ENCODE results near the gene MAP7D2. TPM values are rescaled to one million over a fixed set of nuclear protein-coding genes. Genes with fewer than 3 reads are reported as not detected.

MAP7D2 gene
- total RNA-seq, 1 experiment from 2014 or later, result 0.19 TPM

- ChIA-PET CTCF (no interaction called here), POLR2A (no interaction called here)
- Mint-ChIP-seq H3K27ac (ENCODE audit: low read depth, unreplicated experiment) (peak overlapping the region; percentile 81), H3K9me3 (ENCODE audit: unreplicated experiment) (no peaks in the 10 kb centered on the region), H3K4me1 (ENCODE audit: insufficient read depth, unreplicated experiment) (peaks cover 21% of the 10 kb centered on the region), H3K27me3 (ENCODE audit: insufficient read depth, unreplicated experiment) (no peaks in the 10 kb centered on the region), H3K4me3 (ENCODE audit: unreplicated experiment) (no peak overlapping the region), H3K36me3 (ENCODE audit: insufficient read depth, unreplicated experiment) (peaks cover 94% of the 10 kb centered on the region)
- no TSS peak for BruUV-seq (replicated peaks)
- TF ChIP-seq, protein P1, sequence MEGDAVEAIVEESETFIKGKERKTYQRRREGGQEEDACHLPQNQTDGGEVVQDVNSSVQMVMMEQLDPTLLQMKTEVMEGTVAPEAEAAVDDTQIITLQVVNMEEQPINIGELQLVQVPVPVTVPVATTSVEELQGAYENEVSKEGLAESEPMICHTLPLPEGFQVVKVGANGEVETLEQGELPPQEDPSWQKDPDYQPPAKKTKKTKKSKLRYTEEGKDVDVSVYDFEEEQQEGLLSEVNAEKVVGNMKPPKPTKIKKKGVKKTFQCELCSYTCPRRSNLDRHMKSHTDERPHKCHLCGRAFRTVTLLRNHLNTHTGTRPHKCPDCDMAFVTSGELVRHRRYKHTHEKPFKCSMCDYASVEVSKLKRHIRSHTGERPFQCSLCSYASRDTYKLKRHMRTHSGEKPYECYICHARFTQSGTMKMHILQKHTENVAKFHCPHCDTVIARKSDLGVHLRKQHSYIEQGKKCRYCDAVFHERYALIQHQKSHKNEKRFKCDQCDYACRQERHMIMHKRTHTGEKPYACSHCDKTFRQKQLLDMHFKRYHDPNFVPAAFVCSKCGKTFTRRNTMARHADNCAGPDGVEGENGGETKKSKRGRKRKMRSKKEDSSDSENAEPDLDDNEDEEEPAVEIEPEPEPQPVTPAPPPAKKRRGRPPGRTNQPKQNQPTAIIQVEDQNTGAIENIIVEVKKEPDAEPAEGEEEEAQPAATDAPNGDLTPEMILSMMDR (IDR thresholded peaks at IDR 0.05; ENCODE audit: unreplicated experiment), result no peak
- no peak for DNase-seq (ENCODE audit: unreplicated experiment)
- intact Hi-C loops (cut with micrococcal nuclease), result no loop called here
Measured at GRCh38 chrX:20135944-20136343, 19.2 kb upstream of the MAP7D2 start.

GRCh38 chrX:20132666-20133065 lies 16.0 kb upstream of the MAP7D2 start:
- TF ChIP-seq, protein P1 (IDR thresholded peaks at IDR 0.05; ENCODE audit: unreplicated experiment), result no peak
- Mint-ChIP-seq H3K4me1 (ENCODE audit: insufficient read depth, unreplicated experiment) (peaks cover 24% of the 10 kb centered on the region), H3K27ac (ENCODE audit: low read depth, unreplicated experiment) (no peak overlapping the region), H3K9me3 (ENCODE audit: unreplicated experiment) (no peaks in the 10 kb centered on the region), H3K27me3 (ENCODE audit: insufficient read depth, unreplicated experiment) (no peaks in the 10 kb centered on the region), H3K4me3 (ENCODE audit: unreplicated experiment) (no peak overlapping the region), H3K36me3 (ENCODE audit: insufficient read depth, unreplicated experiment) (peaks cover 96% of the 10 kb centered on the region)
- POLR2A ChIA-PET, result interaction anchor here (4.9 kb wide), 1 partner anchor 8 kb away, joined by 47 read pairs; the partner anchor contains the start of gene EIF1AX
- no TSS peak for BruUV-seq (replicated peaks)
- CTCF ChIA-PET, result interaction anchor here (5.0 kb wide), 1 partner anchor 228 kb away, joined by 18 read pairs; no protein-coding TSS in a partner anchor
- intact Hi-C loops (cut with micrococcal nuclease), result no loop called here
- DNase-seq (ENCODE audit: unreplicated experiment), result no peak

DNA sequence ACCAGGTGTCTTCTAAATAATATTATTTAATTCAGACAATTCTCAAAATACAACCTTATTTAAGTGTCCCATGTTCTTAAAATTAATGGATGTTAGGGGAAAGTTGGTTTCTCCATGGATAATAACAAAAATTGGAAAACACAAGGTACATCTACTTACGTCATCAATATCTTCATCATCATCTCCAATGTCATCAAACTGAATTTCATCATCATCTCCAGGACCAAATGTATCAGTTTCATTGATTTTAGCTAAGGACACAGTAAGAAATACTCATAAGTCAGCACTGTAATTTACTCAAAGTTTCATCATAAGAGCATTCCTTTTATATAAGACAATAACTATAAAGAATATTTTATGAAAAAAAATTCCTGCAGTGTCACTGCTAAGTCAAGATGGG lies 13.7 kb upstream of the MAP7D2 start:
- no peaks in the 10 kb centered on the region for H3K9me3 Mint-ChIP-seq (ENCODE audit: unreplicated experiment)
- TF ChIP-seq, protein P1 (IDR thresholded peaks at IDR 0.05; ENCODE audit: unreplicated experiment), result no peak
- BruUV-seq (replicated peaks), result no TSS peak
- H3K36me3 Mint-ChIP-seq (ENCODE audit: insufficient read depth, unreplicated experiment), result peaks cover 74% of the 10 kb centered on the region
- POLR2A ChIA-PET, result interaction anchor here (4.9 kb wide), 1 partner anchor 10 kb away, joined by 47 read pairs; the partner anchor contains the start of gene EIF1AX
- peaks cover 14% of the 10 kb centered on the region for H3K4me1 Mint-ChIP-seq (ENCODE audit: insufficient read depth, unreplicated experiment)
- CTCF ChIA-PET, result interaction anchor here (0.6 to 5.0 kb wide), 3 partner anchors 225 to 1734 kb away, joined by 3 to 18 read pairs (median 4); no protein-coding TSS in a partner anchor
- DNase-seq (ENCODE audit: unreplicated experiment), result no peak
- H3K4me3 Mint-ChIP-seq (ENCODE audit: unreplicated experiment), result no peak overlapping the region
- H3K27ac Mint-ChIP-seq (ENCODE audit: low read depth, unreplicated experiment), result no peak overlapping the region
- intact Hi-C loops (cut with micrococcal nuclease), result no loop called here
- no peaks in the 10 kb centered on the region for H3K27me3 Mint-ChIP-seq (ENCODE audit: insufficient read depth, unreplicated experiment)

GRCh38 chrX:20129547-20129946 lies 12.8 kb upstream of the MAP7D2 start:
- H3K27me3 Mint-ChIP-seq (ENCODE audit: insufficient read depth, unreplicated experiment), result no peaks in the 10 kb centered on the region
- H3K27ac Mint-ChIP-seq (ENCODE audit: low read depth, unreplicated experiment), result peak overlapping the region; percentile 39
- CTCF ChIA-PET, result interaction anchor here (0.5 to 5.0 kb wide), 6 partner anchors 9 to 225 kb away, joined by 4 to 18 read pairs (median 4); no protein-coding TSS in a partner anchor
- intact Hi-C loops (cut with micrococcal nuclease), result loop anchor here (10.0 kb wide), 1 partner anchor 535 kb away; no protein-coding TSS in a partner anchor
- H3K9me3 Mint-ChIP-seq (ENCODE audit: unreplicated experiment), result no peaks in the 10 kb centered on the region
- TF ChIP-seq, protein P1 (IDR thresholded peaks at IDR 0.05; ENCODE audit: unreplicated experiment), result no peak
- POLR2A ChIA-PET, result interaction anchor here (1.6 to 4.9 kb wide), 2 partner anchors 11 to 541 kb away, joined by 3 to 47 read pairs; partner anchors contain the start of gene EIF1AX
- peaks cover 14% of the 10 kb centered on the region for H3K4me1 Mint-ChIP-seq (ENCODE audit: insufficient read depth, unreplicated experiment)
- DNase-seq (ENCODE audit: unreplicated experiment), result no peak
- no TSS peak for BruUV-seq (replicated peaks)
- no peak overlapping the region for H3K4me3 Mint-ChIP-seq (ENCODE audit: unreplicated experiment)
- H3K36me3 Mint-ChIP-seq (ENCODE audit: insufficient read depth, unreplicated experiment), result peaks cover 74% of the 10 kb centered on the region
